GM23248 (cell line): ENCODE data around the gene JMJD7.

ENCODE experiments used
- EZH2 ChIP-seq: fragments of 200-600 bp; sonication (generic); IDR thresholded peaks from 2 replicates; pipeline ENCODE4 v1.6.1; 2018; ENCODE audit warnings: antibody characterized with exemption, mild to moderate bottlenecking; ENCODE audit not compliant: insufficient read depth, poor library complexity, severe bottlenecking
- EZH2phosphoT487 ChIP-seq: fragments of 200-600 bp; sonication (generic); IDR thresholded peaks from 2 replicates; pipeline ENCODE4 v1.6.1; 2018; ENCODE audit warnings: antibody characterized with exemption, moderate library complexity, mild to moderate bottlenecking, low read depth; ENCODE audit not compliant: insufficient read depth

GRCh38 chr15:41847206-41847605 is 19.3 kb downstream of the JMJD7 start:
- TF ChIP-seq EZH2 (no peak), EZH2phosphoT487 (no peak)
